Activated T-cell treated with anti-CD3 and anti-CD28 coated beads for 48 hours (primary cell): Measurements from ENCODE around the gene FAM111A.
A peak's percentile ranks its signal among the peaks of the same experiment; 100 is the strongest.

Source experiments
- DNase-seq: peaks from one replicate; pipeline ENCODE4 v3.0.0-alpha.2; 2020; ENCODE audit warnings: low read depth

Gene FAM111A

DNA sequence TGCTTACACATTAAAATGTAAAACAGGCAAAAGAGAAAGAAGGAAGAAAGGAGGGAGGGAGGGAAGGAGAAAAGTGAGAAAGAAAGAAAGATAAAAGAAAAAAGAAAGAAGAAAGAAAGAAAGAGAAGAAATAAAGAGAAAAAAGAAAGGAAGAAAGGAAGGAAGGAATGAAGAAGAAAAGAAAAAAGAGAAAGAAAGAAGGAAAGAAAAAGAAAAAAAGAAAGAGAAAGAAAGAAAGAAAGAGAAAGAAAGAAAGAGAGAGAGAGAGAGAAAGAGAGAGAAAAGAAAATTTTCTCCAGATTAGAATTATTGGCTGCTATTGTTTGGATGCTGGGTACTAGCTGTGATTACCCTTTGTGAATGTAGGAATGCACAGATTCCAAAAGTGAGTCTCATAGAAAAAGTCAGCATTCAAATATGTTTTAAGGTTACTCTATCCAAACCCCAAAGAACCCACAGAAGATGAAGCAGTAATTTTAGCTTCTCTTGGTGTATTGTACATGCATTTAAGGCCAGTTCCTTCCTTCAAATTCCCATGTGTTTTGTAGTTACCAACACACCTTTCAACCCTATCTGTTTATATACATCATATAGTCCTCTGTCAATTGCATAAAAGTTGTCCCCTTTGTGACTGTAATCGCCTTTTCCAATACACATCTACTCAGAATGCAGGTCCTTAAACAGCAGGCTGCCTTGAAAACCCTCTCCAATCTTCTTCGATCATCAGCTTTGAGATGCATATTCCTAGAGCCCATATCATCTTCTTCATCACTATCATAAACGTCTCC, 789 bp upstream of the FAM111A start:
- no peak for DNase-seq

DNA sequence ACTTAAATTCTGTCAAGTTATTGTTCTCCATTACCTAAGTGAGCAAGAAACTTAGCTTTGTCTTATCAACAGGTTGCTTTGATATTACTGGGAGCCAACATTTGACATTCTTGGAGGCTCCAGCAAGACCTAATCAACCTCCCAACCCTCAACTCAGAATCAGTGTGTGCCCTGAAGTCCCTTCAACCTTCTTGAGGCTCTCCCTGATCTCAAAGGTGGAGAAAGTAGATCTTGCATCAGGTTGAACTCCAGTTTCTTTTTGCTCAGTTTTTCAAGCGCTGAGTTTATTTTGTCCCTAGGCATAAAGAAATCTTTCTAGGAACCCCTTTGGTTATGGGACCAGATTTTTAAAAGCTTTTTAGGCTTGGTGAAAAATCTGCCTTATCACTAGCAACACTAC, 1.4 kb downstream of the FAM111A start:
- DNase-seq: no peak

DNA sequence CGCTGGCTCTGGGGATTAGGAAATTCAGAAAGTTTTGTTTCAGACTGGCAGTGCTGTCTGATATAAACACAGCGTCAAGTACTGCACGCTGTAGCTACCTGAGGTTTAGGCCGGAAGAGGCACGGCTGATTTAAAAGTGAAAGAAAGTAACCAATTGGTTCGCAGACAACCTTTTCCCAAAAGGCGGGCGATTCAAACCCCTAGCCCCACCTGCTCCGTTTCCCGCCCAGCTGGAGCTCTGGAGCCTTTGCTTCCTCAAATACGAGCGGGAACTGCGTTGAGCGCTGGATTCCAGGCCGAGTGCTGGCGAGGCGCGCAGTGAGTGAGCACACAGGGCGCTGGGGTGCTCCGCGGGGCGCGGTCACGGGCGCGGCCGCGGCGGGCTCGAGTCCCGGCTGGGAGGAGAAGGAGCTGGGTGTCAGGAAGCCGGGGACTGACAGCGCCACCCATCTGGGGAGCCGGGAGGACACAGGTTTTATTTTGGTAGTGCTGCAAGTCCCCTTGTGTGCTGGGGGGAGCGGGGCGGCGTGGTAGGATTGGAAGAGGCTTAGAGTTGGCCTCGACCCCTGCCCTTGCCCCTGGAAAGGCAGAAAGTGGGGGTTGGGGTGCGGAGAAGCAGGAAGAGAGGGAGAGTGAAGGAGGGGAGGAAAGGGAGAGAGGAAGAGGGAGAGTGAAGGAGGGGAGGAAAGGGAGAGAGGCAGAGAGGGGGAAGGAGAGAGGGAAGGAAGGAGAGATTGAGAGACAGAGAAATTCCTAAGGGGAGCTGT, 2.1 kb downstream of the FAM111A start:
- DNase-seq: peak; percentile 65

DNA sequence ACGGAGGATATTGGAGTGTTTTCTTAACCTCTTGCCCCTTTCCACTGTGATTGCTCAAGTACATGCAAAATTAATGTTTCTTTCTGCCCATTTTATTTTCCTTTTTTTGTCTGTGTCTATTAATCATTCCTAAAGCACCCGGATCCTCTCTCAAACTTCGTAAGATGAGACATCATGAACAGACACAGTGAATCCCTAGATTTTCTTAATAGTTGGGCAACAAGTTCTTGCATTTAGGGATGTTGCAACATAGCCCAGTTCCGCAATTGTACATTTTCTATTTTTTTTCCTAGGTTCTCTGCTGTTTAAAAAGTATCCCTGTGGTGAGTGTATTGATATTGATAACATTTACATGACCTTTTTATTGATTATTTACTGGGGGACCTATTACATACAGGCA, 2.9 kb downstream of the FAM111A start:
- no peak for DNase-seq

DNA sequence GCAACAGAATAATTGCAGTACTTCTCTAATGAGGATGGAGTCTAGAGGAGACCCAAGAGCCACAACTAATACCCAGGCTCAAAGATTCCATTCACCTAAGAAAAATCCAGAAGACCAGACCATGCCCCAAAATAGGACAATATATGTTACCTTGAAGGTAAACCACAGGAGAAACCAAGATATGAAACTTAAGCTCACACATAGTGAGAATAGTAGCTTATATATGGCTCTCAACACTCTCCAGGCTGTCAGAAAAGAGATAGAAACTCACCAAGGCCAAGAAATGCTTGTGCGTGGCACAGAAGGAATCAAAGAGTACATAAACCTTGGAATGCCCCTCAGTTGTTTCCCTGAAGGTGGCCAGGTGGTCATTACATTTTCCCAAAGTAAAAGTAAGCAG, 9.1 kb downstream of the FAM111A start:
- no peak for DNase-seq

DNA sequence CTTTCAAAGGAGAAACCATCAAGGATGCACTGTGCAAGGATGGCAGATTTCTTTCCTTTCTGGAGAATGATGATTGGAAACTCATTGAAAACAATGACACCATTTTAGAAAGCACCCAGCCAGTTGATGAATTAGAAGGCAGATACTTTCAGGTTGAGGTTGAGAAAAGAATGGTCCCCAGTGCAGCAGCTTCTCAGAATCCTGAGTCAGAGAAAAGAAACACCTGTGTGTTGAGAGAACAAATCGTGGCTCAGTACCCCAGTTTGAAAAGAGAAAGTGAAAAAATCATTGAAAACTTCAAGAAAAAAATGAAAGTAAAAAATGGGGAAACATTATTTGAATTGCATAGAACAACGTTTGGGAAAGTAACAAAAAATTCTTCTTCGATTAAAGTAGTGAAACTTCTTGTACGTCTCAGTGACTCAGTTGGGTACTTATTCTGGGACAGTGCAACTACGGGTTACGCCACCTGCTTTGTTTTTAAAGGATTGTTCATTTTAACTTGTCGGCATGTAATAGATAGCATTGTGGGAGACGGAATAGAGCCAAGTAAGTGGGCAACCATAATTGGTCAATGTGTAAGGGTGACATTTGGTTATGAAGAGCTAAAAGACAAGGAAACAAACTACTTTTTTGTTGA, 9.8 kb downstream of the FAM111A start:
- DNase-seq: no peak

DNA sequence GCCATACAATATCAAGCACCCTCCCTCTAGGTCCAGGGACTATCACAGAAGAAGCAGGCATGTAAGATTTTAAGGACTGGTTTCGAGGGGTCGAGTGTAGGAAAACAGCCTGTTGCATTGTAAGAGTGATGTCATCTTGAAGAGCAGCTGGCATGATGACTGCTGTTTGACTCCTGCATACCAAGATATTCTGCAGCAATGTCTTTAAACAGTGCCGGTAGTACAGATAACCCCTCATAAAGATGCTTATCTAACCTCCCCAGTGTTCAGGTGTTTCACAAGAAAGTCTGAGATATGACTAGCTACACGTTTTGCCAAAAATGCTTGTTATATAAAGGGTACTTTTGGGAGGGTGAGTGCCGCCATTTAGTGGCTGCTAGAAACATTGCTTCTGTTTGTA, 12.0 kb downstream of the FAM111A start:
- no peak for DNase-seq

DNA sequence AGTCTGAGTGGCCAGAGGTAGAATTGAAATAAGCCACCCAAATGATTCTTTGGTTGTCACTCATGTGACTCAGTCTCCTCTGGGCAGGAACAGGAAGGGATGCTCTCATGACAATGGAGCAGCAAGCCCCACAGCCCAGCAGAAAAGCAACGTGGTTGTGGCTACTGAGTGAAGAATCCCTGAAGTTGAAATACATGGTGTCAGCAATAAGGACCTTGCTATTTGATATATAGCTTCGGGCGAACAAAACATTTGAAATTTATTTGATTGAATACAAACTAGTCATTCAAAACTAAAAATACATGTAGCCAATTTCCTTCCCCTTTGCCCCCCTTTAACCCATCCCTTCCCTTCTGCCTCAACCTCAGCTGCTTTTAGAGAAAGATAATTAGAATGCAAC, 14.8 kb downstream of the FAM111A start:
- DNase-seq: no peak

DNA sequence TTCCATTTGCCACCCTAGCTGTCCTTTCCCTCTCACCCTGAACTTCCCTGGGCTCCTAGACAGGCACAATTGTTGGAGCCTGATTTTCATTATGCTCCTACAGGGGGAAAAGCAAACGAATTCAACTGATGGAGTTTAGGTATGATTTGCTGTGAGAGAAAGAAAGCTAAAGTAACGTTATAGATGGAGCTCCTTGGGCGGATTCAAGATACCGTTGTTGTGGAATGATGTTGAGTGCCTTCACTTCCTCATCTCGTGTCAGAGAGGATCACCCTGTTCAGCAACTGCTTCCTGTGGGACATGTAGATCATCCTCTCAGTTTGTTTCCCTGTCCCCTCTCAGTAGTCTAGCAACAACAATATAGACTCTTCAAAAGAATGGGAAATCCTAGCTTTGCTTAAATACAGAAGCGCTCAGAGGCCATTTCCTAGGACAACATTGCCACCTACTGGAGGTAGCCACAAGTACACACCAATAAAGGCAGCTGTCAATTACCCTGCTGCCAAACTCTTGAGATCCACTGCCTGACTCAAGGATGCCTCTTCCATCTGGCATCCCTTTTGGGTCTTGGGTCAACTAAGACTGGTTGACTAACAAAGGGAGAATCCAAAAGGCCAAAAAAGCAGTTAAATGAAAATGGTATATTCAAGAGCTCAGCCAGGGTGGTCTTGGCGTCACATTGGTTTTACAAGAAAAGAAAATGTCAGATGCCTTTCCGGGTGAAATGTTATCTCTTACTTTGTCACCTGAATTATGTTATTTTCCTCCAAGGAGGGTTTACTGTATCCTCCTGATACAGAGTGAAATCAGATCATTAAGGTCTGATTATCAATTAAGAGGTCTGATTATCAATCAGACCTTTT, 15.8 kb downstream of the FAM111A start:
- DNase-seq: no peak

DNA sequence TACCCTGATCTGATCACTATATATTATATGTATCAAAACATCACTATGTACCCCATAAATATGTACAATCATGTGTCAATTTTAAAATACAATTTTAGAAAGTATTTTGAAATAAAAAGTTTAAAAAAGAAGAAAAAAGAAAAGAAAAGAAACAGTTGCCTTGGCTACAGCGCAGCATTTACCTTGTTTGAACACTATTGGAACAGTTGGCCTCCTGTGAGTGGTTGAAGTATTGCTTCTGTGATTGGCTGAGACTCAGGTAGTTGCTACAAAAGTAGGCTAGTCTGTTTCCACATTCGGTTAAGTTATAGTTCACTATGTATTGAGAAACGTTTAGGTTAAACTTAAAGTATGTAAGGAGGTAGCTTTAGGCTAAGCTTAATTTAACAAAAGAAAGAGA, 21.4 kb downstream of the FAM111A start:
- no peak for DNase-seq

DNA sequence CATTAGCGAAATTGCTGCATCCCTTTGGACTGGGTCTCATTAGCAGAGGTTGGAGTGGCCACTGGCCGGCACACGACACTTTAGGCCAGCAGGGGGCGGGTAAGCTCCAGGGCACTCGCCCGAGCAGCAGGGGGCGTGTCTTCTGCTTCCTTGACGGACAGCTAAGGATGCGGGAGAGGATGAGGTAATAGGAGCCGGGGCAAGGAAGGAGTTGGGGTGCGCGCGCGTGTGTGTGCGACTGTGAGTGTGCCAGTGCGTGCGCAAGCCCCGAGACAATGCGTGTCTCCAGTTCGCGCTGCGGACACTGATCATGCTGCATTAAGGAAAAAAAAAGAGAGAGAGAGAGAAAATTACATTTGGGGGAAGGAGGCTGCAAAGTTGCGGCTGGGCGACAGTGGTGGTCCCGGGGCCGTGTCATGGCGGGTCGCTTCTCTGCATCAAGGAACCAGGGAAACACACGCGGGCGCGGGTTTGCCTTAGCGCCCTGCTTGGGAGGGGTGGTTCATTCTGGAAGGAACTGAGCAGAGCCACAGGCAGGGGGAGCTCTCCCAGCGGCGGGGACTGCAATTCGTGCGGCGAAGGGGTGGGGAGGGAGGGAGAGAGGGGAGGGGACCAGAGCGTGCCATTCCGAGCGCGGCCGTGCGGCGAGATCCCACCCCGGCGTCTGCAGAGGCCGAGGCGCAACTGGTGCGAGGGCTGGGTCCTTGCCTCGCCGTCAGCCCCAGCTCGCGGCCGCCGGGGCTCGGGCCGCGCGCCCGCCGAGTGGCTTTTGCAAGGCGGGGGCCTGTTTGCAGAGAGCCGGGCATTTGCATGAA, 29.1 kb downstream of the FAM111A start, which contains the start of gene DTX4:
TSS of gene DTX4 (plus strand) at position 625 of the 815 bp plus-strand sequence. CDS start 464 bp downstream, outside the sequence.
- DNase-seq: peak; percentile 85

DNA sequence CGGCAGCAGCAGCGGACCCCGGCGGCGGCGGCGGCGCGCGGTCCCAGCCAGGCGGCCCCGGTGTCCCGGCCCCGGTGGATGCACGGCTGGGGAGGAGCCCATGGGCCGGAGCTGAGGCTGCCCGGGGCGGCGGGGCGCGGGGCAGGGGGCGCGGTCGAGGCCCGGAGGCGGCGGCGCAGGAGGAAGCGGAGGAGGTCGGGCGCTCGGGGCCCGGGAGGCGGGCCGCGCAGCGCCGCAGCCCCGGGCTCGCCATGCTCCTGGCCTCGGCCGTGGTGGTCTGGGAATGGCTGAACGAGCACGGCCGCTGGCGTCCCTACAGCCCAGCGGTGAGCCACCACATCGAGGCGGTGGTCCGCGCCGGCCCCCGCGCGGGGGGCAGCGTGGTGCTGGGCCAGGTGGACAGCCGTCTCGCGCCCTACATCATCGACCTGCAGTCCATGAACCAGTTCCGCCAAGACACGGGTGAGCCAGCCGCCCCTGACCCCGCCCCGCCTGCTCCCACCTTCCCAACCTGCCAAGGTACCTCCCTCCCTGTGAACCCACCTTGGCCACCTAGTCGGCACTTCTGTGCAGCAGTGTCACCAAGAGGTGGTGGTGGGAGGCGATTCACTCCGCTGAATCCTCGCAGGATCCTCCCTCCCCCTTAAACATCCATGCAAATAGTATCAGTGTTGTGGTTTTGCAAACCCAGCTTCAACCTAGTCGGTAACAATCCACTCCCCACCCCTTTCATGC, 29.9 kb downstream of the FAM111A start:
- no peak for DNase-seq

DNA sequence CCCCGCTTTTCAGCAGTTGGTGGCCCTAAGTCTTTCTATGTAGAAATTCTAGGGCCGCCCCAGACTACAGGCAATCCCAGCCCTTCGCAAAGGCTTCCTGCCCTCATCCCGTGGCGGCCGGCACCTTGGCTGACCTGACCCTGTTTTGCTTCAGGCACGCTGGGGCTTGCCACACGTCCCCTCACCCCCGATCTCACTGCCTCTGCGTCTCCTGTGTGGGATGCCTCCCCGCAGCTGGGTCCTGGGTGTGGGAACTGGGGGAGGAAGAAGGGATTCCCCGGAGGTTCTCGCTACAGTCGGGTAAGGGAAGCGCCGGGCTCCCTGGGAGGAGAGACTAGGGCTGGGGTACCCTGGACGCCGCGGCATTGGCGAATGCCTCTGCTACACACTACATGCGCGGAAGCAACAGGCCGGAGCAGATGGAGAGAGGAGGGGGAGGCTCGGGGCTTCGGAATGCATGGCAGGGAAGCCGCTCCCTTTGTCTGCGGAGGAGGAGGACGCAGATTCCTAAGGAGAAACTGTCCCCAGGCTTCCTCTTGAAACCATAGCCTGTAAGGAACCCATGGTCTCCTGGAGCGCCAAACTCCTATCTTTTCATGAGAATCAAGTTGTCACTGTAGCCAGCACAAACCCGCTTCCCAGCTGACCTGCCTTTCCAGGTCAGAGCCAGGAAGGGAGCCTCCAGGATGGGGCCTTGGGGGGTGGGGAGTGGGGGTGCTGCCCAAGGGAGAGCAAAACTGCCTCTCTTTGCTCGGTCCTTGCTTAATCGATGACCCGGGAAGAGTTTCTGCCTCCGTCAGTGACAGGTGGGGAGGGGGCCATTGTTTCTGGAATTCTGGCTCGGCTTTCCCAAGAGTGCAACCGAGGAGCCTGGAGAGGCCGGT, 30.7 kb downstream of the FAM111A start:
- DNase-seq: no peak

DNA sequence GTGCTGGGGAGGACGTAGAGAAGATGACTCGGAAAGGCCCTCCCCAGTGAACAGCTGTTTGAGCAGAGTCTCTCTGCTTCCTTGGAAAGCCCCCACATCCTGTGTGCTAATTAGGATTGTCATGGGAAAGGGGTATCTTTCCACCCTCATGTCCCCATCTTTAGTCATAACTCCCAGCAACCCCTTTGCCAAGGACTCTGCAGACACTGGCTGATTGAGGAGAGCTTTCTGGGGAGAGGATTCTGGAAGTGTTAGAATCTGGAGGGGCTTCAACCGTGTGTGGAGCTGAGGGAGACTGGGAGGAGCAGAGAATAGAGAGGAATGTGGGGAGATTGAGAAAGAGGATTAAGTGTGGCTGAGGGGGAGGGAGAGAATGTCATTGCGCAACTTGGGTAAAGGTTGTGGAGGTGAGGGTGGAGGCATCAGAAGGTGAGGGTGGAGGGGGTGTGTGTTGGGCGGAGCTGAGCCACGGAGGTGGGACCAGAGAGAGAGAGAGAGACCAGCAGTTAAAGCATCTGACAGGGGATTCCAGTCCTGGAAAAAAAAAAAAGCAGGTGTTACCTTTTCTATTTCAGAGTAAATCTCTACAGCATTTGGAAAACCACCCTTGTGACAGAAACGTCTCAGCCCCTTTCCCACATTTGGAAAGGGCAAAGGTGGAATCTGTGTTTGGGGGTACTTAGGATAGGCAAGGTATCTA, 31.5 kb downstream of the FAM111A start:
- DNase-seq: no peak

DNA sequence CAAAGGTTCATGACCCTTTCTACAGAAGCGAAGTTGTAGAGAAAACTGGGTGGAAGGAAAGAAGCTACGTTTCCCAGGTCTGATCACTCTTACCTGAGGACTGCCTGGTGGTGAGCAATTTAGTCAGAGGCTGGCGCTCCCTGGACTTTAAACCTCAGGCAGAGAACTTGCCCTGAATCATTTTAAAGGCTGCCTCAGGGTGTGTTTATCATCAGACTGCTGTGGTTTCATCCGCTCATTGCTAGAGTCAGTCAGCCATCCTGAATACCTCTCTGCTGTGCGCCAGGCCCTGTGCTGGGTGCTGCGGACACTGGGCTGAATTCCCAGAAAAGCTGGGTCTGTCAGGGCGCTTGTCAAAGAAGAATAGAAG, 32.0 kb downstream of the FAM111A start:
- no peak for DNase-seq

DNA sequence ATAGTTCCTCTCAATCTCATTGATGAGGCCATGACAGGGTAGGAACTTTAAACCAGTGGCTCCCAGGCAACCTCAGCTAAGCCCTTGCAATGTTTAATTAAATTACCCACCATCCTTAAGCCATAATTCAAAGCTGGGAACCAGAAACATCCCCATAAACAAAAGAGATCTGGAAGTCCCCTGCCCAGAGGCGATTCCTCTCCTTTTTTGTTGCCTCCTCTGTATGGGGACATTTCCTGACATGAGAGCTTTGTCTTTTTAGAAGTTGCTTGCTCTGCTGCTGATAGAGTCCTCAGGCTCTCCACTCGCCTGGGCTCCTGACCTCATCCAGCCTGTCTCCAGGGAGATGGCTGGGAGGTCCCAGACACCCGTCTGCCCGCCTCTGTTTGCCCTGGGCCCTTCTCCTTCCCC, 32.4 kb downstream of the FAM111A start:
- DNase-seq: no peak

DNA sequence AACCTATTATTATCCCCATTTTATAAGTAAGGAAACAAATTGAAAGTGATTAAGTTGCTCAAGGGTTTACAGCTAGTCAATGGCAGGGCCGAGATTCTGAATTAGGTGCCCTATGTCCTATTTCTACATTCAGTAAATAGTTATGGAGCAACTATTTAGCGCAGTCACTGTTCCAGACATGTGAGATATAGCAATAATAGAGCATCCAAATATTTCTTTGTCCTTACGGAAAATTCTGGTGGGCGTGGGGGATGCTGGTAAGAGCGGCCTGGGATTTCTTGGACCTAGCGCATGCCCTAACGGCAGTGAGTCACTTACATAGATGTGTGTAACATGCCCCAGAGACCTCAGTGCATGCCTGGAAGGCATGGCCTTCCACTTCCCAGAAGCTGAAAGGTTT, 33.7 kb downstream of the FAM111A start:
- no peak for DNase-seq

DNA sequence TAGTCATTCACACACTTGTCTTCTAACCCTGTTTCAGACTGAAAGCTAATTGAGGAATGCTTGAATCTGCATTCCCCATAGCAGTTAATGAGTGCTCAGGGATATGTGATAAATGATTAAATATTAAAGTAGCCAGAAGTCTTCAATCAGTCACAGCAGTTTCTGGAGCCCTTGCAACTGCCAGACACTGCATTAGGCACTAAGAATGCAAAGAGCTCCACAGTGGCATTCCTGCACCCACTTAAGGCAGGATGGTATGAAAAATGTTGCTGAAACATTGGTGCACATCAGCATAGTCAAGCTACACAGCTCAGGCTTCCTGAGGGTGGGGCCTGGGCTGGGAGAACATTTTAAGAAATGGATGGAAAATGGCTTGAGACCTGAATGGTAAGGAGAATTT, 35.7 kb downstream of the FAM111A start:
- DNase-seq: no peak

DNA sequence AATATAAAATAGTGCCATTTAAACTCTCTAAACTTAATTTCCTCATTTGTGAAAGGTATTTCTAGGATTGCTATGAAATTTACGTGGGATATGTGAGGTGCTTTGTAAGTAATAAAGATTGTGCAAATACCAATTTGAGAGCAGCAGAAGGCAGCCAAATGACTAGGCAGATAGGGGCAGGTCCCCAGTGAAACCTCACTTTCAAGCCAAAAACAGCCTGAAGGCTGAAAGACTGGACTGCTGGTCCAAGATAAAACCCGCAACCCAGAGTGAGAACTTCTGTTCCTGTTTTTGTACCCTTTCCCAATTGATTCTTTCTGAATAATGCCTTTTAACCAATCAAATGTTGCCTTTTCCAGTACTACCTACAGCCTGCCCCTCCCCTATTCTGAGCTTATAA, 36.5 kb downstream of the FAM111A start:
- DNase-seq: no peak
